Adrenal gland (tissue), 12 donors: Measurements from ENCODE around the gene FAM118B. TPM values are rescaled to one million over a fixed set of nuclear protein-coding genes. Genes with fewer than 3 reads are reported as not detected.

Experiments used
- DNase-seq, 7 donors: peaks; one replicate each; pipeline ENCODE4 v3.0.0-alpha.2; 2019 to 2020
- H3K27ac ChIP-seq, 5 donors: fragments of 200-600 bp; sonication (generic) in 4 of 5; 1 replicate in 3 of 5; 2 replicates in 2 of 5; pipeline versions ENCODE4 v1.5.1 to v1.8.0; 2016 to 2020; ENCODE audit warnings: mild to moderate bottlenecking in 1 of 5
- H3K27me3 ChIP-seq: fragments of 200-600 bp; 2 replicates; pipeline ENCODE4 v1.8.0; 2021
- H3K36me3 ChIP-seq, 2 donors: fragments of 200-600 bp; replicated peaks in 1 of 2; 1 replicate in 1 of 2; 2 replicates in 1 of 2; pipeline versions ENCODE4 v1.5.1 to v1.8.0; 2018 to 2022
- H3K4me1 ChIP-seq, 2 donors: fragments of 200-600 bp; replicated peaks in 1 of 2; 1 replicate in 1 of 2; 2 replicates in 1 of 2; pipeline versions ENCODE4 v1.5.1 to v1.8.0; 2018 to 2021
- H3K4me3 ChIP-seq, 4 donors: fragments of 200-600 bp; sonication (generic) in 3 of 4; one replicate each; pipeline ENCODE4 v1.5.1; 2016 to 2018
- H3K9me3 ChIP-seq, 3 donors: fragments of 200-600 bp; sonication (generic) in 1 of 3; replicated peaks in 1 of 3; 1 replicate in 2 of 3; 2 replicates in 1 of 3; pipeline versions ENCODE4 v1.5.1 to v1.8.0; 2016 to 2021
- POLR2A ChIP-seq, 2 donors: fragments of 450-650 bp; IDR thresholded peaks; one replicate each; pipeline ENCODE4 v1.6.1; 2017; ENCODE audit warnings: antibody characterized with exemption in 2 of 2, mild to moderate bottlenecking in 2 of 2, moderate library complexity in 1 of 2
- WGBS, 4 donors: extraction: QIAGEN DNeasy Blood & Tissue Kit in 2 of 4; methylation state at CpG; one replicate each; pipeline versions ENCODE4 v1.1.5 to v1.1.7; 2013 to 2017; 5-methylcytosine and 5-hydroxymethylcytosine counted together
- intact Hi-C, 2 donors: fragments of 100-400 bp; cut with DNase I; formaldehyde crosslinking; loops; one replicate each; pipeline versions ENCODE4 v1.14.1 to v1.15.0; 2022 to 2023
- polyA plus RNA-seq, 3 donors: library from polyadenylated mRNA; stranded (reverse); fragments of 200-250 nt in 2 of 3; fragments of 350-450 nt in 1 of 3; fragmentation: Illumina TruSeq in 1 of 3; extraction: RNeasy Lipid Tissue Mini Kit (QIAGEN cat#74804) in 1 of 3; gene quantifications; one replicate each; pipeline ENCODE4 v1.2.3, GENCODE V29; 2013 to 2014
- total RNA-seq, 9 donors: library from RNA; depleted of rRNA in 4 of 9; stranded (reverse); fragments of >200 nt in 4 of 9; fragments of 120-200 nt in 1 of 9; fragmentation: NEBNext Ultra II Directional in 1 of 9; extraction: Animal tissue kit (Norgen Biotek cat#: 25700) in 1 of 9; gene quantifications; one replicate each; pipeline versions ENCODE4 v1.1.0 to v1.2.4, GENCODE V29; 2013 to 2023
- TF ChIP-seq, protein P1 (sequence below), 6 experiments: fragments of 450-650 bp in 4 of 6; fragments of 200-600 bp in 2 of 6; sonication (generic) in 1 of 6; IDR thresholded peaks; 1 replicate in 5 of 6; 2 replicates in 1 of 6; pipeline versions ENCODE4 v1.5.1 to v1.8.0; 2016 to 2021; ENCODE audit warnings: antibody characterized with exemption in 6 of 6, mild to moderate bottlenecking in 2 of 6, moderate library complexity in 1 of 6
- donor health status: healthy with polysubstance abuse.
- donor health status: Bipolar disorder and iron deficiency.
- donor health status: DM: yes; HTN: yes; CAD: no.
- donor health status: DM: no; HTN: no; CAD: no.
- donor health status: DM: no; HTN: no; CAD: no.
- donor health status: DM: yes; HTN: yes; CAD: no.

The FAM118B gene
- total and polyA plus RNA-seq, 12 donors: 5.8 to 26.6 (median 16.6) TPM

DNA sequence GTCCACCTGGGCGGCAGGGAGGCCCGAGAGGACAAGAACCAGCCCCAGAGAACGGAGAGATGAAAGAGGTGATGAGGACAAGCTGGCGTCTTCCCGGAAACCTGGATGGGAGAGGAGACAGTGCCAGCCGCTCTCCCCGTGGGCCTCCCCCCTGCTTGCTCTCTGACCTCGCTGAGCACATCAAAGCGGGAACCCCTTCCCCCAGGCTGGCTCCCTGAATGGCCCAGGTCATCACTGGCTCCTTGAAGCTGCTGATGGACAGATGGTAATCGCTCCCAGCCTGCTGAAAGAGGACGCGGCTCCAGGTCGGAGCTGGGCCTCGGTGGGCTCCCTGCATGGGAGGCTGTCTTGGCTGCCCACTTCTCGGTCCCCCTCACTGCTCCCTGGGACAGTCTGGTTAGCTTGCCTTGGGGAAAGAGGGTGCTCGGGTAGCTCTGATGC is 18.5 kb upstream of the FAM118B start:
- no peaks in the 10 kb centered on the region for H3K9me3 ChIP-seq
- no peaks in the 10 kb centered on the region for H3K4me1 ChIP-seq
- H3K36me3 ChIP-seq: peaks cover 0 to 12% of the 10 kb centered on the region in 2 donors
- no peaks in the 10 kb centered on the region for H3K27me3 ChIP-seq
- H3K4me3 ChIP-seq: no peak overlapping the region
- DNase-seq: no peak
- no peak overlapping the region for H3K27ac ChIP-seq
- no peak for TF ChIP-seq POLR2A (IDR thresholded peaks at IDR 0.05)
- TF ChIP-seq, protein P1, sequence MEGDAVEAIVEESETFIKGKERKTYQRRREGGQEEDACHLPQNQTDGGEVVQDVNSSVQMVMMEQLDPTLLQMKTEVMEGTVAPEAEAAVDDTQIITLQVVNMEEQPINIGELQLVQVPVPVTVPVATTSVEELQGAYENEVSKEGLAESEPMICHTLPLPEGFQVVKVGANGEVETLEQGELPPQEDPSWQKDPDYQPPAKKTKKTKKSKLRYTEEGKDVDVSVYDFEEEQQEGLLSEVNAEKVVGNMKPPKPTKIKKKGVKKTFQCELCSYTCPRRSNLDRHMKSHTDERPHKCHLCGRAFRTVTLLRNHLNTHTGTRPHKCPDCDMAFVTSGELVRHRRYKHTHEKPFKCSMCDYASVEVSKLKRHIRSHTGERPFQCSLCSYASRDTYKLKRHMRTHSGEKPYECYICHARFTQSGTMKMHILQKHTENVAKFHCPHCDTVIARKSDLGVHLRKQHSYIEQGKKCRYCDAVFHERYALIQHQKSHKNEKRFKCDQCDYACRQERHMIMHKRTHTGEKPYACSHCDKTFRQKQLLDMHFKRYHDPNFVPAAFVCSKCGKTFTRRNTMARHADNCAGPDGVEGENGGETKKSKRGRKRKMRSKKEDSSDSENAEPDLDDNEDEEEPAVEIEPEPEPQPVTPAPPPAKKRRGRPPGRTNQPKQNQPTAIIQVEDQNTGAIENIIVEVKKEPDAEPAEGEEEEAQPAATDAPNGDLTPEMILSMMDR (IDR thresholded peaks at IDR 0.05): no peak
- intact Hi-C loops: loop anchor here (5.0 kb wide), 2 partner anchors 251 to 271 kb away; no protein-coding TSS in a partner anchor
- WGBS, 4 donors: 90 to 93% (median 92%) methylated on average over 11 to 16 of the region's 16 CpGs

DNA sequence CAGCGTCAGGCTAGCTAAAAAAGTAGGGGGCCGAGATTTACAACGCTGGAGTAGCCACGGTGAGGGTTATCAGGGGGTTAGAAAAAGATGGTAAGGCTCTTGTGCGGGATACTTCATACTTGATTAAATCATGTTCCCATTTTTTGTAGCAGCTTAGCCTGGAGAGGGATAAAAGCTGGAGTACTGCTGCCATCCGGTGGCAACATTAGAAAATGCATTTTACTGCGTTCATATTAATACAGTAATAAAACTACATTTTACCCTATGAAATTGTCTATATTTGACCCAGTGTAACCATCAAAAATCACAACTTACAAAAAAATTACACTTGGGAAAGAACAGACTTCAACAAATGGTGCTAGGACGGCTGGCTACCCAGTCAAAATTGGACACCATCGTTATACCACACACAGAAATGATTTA is 17.4 kb upstream of the FAM118B start:
- Histone ChIP-seq H3K4me1 (no peaks in the 10 kb centered on the region), H3K36me3 (peaks cover 0 to 17% of the 10 kb centered on the region in 2 donors), H3K27ac (no peak overlapping the region), H3K4me3 (no peak overlapping the region), H3K27me3 (no peaks in the 10 kb centered on the region), H3K9me3 (no peaks in the 10 kb centered on the region)
- no peak for TF ChIP-seq POLR2A (IDR thresholded peaks at IDR 0.05)
- TF ChIP-seq, protein P1 (IDR thresholded peaks at IDR 0.05): peak; percentile 59 to 90 (median 76)
- intact Hi-C loops: loop anchor here (2.0 to 5.0 kb wide), 3 partner anchors 252 to 272 kb away; no protein-coding TSS in a partner anchor
- 28 to 36% (median 34%) methylated on average over 9 of the region's 9 CpGs for WGBS, 4 donors
- peak in 6 of 7 donors; percentile 29 to 79 (median 48) for DNase-seq

DNA sequence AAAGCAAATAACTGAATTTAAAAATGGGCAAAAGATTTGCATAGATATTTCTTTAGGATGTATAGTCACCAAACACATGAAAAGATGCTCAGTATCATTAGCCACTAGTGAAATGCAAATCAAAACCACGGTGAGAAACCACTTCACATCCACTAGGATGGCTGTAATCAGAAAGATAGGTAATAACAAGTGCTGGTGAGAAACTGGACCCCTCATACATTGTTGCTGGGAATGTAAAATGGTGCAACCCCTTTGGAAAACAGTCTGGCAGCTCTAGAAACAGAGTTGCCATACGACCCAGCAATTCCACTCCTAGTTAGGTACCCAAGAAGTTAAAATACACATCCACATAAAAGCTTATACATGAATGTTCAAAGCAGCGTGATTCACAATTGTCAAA is 16.5 kb upstream of the FAM118B start:
- no peak overlapping the region for H3K27ac ChIP-seq
- H3K4me3 ChIP-seq: no peak overlapping the region
- peaks cover 0 to 18% of the 10 kb centered on the region in 2 donors for H3K36me3 ChIP-seq
- TF ChIP-seq, protein P1 (IDR thresholded peaks at IDR 0.05): no peak
- TF ChIP-seq POLR2A (IDR thresholded peaks at IDR 0.05): no peak
- H3K4me1 ChIP-seq: no peaks in the 10 kb centered on the region
- DNase-seq: no peak
- H3K27me3 ChIP-seq: no peaks in the 10 kb centered on the region
- intact Hi-C loops: loop anchor here in 1 of 2 donors (2.0 kb wide), 1 partner anchor 270 kb away; no protein-coding TSS in a partner anchor
- H3K9me3 ChIP-seq: no peaks in the 10 kb centered on the region
- 78 to 96% (median 93%) methylated on average over 3 of the region's 3 CpGs for WGBS, 4 donors

DNA sequence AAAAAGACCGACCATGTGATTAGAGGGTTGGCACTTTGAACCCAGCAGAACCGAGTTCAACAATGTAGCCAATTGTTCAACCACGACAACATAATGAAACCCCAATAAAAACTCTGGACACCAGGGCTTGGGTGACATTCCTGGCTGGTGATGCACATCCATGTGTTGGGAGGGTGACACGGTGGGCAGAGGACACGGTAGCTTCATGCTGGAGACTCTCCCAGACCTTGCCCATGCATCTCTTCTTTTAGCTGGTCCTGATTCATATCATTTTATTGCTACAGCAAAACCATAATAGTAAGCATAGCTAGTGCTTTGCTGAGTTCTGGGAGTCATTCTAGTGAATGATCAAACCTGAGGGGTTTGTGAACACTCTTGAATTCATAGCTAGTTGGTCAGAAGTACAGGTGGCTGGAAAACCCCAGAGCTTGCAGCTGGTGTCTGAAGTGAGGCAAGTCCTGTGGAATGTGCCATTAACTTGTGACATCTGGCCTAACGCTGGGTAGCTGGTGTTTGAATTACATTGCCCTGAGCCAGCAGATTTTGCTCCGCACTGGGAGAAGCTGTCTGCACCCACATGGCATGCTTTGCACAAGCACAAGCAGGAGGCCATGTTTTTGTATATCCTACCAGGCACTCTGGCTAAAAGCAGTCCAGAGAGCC is 14.2 kb upstream of the FAM118B start:
- 91 to 97% (median 94%) methylated on average over 4 to 7 of the region's 7 CpGs for WGBS, 4 donors
- H3K36me3 ChIP-seq: peaks cover 0 to 40% of the 10 kb centered on the region in 2 donors
- intact Hi-C loops: no loop called here

More for the DNA sequence above, 14.2 kb upstream of the FAM118B start:
- no peaks in the 10 kb centered on the region for H3K27me3 ChIP-seq
- no peak for DNase-seq
- no peak overlapping the region for H3K27ac ChIP-seq
- H3K4me3 ChIP-seq: no peak overlapping the region
- no peaks in the 10 kb centered on the region for H3K9me3 ChIP-seq
- H3K4me1 ChIP-seq: no peaks in the 10 kb centered on the region
- TF ChIP-seq, protein P1 (IDR thresholded peaks at IDR 0.05): no peak
- TF ChIP-seq POLR2A (IDR thresholded peaks at IDR 0.05): no peak
